Upper lobe of left lung (tissue), 4 donors: ENCODE measurements around the gene HMX1.

Experiments used
- POLR2AphosphoS5 ChIP-seq, 2 donors: sonication (generic); formaldehyde crosslinking; IDR thresholded peaks; one replicate each; pipeline ENCODE4 v1.5.1; 2017; ENCODE audit warnings: antibody characterized with exemption in 2 of 2
- TF ChIP-seq, protein P1 (sequence below), 6 experiments: fragments of 450-650 bp in 4 of 6; fragments of 200-600 bp in 2 of 6; sonication (generic) in 2 of 6; IDR thresholded peaks; one replicate each; pipeline ENCODE4 v1.5.1; 2016 to 2019; ENCODE audit warnings: antibody characterized with exemption in 6 of 6

DNA sequence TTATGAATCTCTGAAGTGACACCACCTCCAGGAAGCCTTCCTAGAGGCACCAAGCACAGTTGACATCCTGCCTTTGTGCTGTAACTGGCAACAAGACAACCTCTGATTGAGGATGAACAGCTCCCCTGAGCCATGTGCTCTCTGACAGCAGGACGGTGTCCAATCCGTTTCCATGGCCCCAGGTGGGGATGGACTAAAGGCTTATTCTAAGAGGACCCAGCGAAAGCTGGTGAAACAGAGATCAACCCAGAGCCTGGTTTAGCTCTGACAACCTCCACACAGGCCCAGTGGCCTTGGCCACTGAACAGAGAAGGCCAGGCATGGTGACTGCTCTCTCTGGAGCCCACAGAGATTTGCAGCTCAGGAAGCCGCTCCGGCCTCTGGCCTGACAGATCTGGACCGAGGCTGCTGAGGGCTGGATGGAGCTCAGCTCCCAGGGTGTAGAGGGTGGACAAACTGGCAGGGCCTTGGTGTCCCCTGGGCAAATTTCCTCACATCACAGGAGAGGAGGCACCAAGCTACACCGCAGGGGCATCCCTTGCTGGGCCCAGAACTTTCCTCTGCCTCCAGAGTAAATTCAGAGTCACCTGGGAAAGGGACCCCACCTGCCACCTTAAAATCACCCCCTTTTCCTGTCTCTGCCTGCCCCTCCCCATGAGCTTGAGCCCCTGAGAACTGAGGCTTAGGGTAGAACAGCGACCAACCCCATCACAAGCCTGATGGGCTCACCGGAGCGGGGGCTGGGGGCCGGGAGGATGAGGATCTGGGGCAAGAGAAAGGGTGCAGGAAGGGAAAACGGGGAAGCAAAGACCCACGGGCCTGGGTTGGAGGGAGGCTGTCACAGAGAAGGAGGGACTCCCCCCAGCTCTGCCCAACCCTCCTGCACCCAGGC is 40.2 kb downstream of the HMX1 start:
- TF ChIP-seq POLR2AphosphoS5 (IDR thresholded peaks at IDR 0.05): no peak
- TF ChIP-seq, protein P1, sequence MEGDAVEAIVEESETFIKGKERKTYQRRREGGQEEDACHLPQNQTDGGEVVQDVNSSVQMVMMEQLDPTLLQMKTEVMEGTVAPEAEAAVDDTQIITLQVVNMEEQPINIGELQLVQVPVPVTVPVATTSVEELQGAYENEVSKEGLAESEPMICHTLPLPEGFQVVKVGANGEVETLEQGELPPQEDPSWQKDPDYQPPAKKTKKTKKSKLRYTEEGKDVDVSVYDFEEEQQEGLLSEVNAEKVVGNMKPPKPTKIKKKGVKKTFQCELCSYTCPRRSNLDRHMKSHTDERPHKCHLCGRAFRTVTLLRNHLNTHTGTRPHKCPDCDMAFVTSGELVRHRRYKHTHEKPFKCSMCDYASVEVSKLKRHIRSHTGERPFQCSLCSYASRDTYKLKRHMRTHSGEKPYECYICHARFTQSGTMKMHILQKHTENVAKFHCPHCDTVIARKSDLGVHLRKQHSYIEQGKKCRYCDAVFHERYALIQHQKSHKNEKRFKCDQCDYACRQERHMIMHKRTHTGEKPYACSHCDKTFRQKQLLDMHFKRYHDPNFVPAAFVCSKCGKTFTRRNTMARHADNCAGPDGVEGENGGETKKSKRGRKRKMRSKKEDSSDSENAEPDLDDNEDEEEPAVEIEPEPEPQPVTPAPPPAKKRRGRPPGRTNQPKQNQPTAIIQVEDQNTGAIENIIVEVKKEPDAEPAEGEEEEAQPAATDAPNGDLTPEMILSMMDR (IDR thresholded peaks at IDR 0.05): no peak
